Right lobe of liver (tissue), 4 donors: ENCODE data around the gene BST1.

Experiments
- CTCF ChIP-seq, 4 donors: fragments of 200-600 bp in 3 of 4; fragments of 450-650 bp in 1 of 4; IDR thresholded peaks; one replicate each; pipeline versions ENCODE4 v1.5.1 to v1.8.0; 2016 to 2022; ENCODE audit warnings: antibody characterized with exemption in 4 of 4, mild to moderate bottlenecking in 2 of 4
- POLR2A ChIP-seq: fragments of 450-650 bp; IDR thresholded peaks from one replicate; pipeline ENCODE4 v1.6.1; 2017; ENCODE audit warnings: antibody characterized with exemption, mild to moderate bottlenecking
- donor health status: DM: no; HTN: no; CAD: no.
- donor health status: DM: no; HTN: no; CAD: no.
- donor health status: DM: no; HTN: yes; CAD: no.

DNA sequence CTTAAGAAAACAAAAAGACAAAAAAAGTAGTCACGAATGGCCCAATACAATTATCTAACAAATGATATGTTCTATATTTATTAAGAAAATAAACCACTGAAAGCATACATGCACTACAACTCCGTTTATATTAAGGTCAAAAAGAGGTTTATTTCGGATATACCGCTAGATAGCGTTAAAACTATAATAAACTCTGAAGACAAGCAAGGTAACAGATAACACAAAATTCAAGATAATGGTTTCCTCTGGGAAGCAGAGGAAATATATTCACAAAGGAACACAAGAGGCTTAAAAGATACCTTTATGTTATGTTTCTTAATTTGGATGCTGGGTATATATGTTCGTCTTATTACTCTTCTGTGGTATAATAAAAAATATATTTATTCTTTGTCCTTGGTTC lies 26.0 kb upstream of the BST1 start:
- TF ChIP-seq POLR2A (no peak), CTCF (IDR thresholded peaks at IDR 0.05) (no peak)
